Mucosa of descending colon (tissue), 3 donors: ENCODE data around the gene JPH2. TPM values are rescaled to one million over a fixed set of nuclear protein-coding genes. Genes with fewer than 3 reads are reported as not detected.

Experiments used
- ATAC-seq: fragments of 200-7000 bp; cut with Tn5 transposase; one replicate; pipeline ENCODE4 v1.9.1; 2020; ENCODE audit warnings: mild to moderate bottlenecking, moderate library complexity
- DNase-seq, 3 donors: peaks; one replicate each; pipeline ENCODE4 v3.0.0-alpha.2; 2020
- H3K36me3 ChIP-seq: fragments of 200-600 bp; one replicate; pipeline ENCODE4 v1.8.0; 2021; ENCODE audit warnings: low read depth, mild to moderate bottlenecking
- H3K4me1 ChIP-seq: fragments of 200-600 bp; one replicate; pipeline ENCODE4 v1.8.0; 2021; ENCODE audit warnings: low read depth, mild to moderate bottlenecking
- H3K4me3 ChIP-seq: fragments of 200-600 bp; one replicate; pipeline ENCODE4 v1.8.0; 2021; ENCODE audit warnings: mild to moderate bottlenecking
- H3K9me3 ChIP-seq: fragments of 200-600 bp; one replicate; pipeline ENCODE4 v1.8.0; 2021; ENCODE audit warnings: mild to moderate bottlenecking
- intact Hi-C, 2 donors: fragments of 100-400 bp; cut with DNase I in 1 of 2; cut with micrococcal nuclease in 1 of 2; formaldehyde crosslinking; loops; one replicate each; pipeline versions ENCODE4 v1.11.0 to v1.11.1; 2022; cut with DNase I, micrococcal nuclease
- total RNA-seq, 3 donors: library from RNA; stranded (reverse); fragmentation: NEBNext Ultra II Directional in 2 of 3; extraction: Animal tissue kit (Norgen Biotek cat#: 25700) in 2 of 3; gene quantifications; one replicate each; pipeline versions ENCODE4 v1.2.1 to v1.2.4, GENCODE V29; 2021 to 2023
- TF ChIP-seq, protein P1 (sequence below): fragments of 200-600 bp; IDR thresholded peaks from one replicate; pipeline ENCODE4 v1.8.0; 2022; ENCODE audit warnings: antibody characterized with exemption, mild to moderate bottlenecking
- donor health status: DM: no; HTN: no; CAD: no; lungs with moderate emphysema.
- donor health status: DM: no; HTN: no; CAD: no.
- donor health status: DM: no; HTN: yes; CAD: no.

The JPH2 gene
- total RNA-seq, 3 donors from 2014 or later = 2.3 to 87.3 (median 8.3) TPM

DNA sequence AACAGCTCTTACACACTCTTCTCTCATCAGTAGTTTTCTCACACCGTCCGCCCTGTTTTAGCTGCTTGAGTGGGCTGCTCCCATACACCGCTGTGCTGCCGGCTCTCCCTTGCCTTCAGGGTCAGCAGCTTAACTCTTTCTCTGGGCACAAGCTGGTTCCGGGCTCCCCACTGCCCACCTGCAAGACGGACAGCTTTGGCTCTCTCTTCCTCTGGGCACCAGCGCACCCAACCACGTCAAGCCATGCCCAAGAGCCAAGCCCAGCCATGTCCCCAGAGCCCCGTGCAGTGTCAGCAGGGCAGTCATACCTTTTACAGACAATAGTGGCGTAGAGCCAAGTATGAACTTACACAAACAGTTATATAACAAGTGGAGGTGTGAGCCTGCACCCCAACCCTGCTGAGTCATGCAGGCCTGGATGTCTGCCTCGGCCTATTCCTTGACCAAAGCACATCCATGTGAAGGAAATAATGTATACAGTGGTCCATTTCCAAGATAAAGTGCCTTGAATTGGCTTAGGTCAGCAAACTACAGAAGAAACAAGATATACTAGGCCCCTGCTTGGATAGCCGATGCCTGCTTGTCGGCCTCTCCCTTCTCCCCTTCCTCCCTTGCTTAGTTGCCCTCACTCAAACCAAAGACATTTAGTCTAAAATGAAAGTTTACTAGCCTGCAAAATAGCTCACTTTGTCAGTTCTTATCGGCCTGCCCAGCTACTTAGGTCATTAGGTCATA is 89.3 kb downstream of the JPH2 start:
- intact Hi-C loops = no loop called here
- Histone ChIP-seq H3K36me3 (no peaks in the 10 kb centered on the region), H3K9me3 (no peaks in the 10 kb centered on the region), H3K4me3 (no peak overlapping the region), H3K4me1 (no peaks in the 10 kb centered on the region)
- TF ChIP-seq, protein P1, sequence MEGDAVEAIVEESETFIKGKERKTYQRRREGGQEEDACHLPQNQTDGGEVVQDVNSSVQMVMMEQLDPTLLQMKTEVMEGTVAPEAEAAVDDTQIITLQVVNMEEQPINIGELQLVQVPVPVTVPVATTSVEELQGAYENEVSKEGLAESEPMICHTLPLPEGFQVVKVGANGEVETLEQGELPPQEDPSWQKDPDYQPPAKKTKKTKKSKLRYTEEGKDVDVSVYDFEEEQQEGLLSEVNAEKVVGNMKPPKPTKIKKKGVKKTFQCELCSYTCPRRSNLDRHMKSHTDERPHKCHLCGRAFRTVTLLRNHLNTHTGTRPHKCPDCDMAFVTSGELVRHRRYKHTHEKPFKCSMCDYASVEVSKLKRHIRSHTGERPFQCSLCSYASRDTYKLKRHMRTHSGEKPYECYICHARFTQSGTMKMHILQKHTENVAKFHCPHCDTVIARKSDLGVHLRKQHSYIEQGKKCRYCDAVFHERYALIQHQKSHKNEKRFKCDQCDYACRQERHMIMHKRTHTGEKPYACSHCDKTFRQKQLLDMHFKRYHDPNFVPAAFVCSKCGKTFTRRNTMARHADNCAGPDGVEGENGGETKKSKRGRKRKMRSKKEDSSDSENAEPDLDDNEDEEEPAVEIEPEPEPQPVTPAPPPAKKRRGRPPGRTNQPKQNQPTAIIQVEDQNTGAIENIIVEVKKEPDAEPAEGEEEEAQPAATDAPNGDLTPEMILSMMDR = no peak
- ATAC-seq (peak; percentile 18), DNase-seq (no peak)

DNA sequence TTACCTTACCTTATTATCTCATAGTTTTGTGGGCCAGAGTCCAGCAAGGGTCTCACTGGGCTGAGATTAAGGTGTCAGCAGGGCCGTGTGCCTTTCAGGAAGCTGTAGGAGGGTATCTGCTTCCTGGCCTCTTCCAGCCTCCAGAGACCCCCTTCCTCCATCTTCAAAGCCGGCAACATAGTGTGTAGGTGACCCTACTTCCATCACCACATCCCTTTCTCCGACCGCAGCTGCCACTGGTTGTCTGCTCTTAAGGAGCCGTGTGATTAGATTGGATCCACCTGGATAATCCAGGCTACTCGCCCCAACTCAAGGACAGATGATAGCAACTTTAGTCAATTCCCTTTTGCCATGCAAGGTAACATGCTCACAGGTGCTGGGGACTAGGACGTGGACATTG is 91.2 kb downstream of the JPH2 start:
- ATAC-seq = no peak
- Histone ChIP-seq H3K36me3 (no peaks in the 10 kb centered on the region), H3K9me3 (no peaks in the 10 kb centered on the region), H3K4me1 (no peaks in the 10 kb centered on the region), H3K4me3 (no peak overlapping the region)
- intact Hi-C loops = no loop called here
- TF ChIP-seq, protein P1 = no peak
- DNase-seq = no peak

DNA sequence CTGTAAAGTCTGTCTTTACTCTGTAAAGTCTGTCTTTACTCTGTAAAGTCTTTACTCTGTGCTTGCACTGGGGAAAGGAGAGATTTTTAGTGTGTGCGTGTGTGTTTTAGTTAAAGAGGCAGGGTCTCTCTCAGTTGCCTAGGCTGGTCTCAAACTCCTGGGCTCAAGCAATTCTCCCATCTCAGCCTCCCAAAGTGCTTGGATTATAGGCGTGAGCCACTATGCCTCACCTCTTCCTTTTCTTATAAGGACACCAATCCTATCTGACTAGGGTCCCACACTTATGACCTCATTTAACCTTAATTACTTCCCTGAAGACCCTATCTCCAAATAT is 93.8 kb downstream of the JPH2 start:
- intact Hi-C loops = no loop called here
- H3K9me3 ChIP-seq = no peaks in the 10 kb centered on the region
- DNase-seq = no peak
- no peaks in the 10 kb centered on the region for H3K36me3 ChIP-seq
- no peaks in the 10 kb centered on the region for H3K4me1 ChIP-seq
- H3K4me3 ChIP-seq = no peak overlapping the region
- TF ChIP-seq, protein P1 = no peak
- no peak for ATAC-seq

DNA sequence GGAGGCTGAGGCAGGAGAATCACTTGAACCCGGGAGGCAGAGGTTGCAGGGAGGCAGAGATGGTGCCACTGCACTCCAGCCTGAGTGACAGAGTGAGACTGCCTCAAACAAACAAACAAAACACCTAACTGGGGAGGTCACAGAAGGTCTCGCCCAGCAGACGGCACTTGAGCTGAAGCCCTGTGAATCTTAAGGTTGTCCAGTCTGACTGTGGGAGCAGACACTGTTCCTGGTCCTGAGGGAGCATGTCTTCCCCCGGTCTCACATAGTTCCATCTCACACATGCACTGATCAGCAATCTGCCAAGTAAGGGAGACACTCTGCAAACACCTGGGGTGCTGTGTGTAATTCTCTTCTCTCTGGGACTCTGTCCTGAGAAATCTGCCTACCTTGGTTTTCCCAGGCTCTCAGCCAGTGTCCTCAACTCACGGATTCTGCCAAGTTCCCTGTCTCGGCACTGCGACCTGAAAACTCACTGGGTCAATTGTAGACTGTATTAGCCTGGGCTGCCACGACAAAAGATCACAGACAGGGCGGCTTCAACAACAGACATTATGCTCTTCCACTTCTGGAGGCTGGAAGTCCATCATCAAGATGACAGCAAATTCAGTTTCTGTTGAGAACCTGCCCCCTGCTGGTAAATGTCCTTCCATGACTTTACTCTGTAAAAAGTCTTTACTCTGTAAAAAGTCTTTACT is 94.3 kb downstream of the JPH2 start:
- ATAC-seq (peak; percentile 57), DNase-seq (peak in 1 of 3 donors; percentile 66)
- Histone ChIP-seq H3K9me3 (no peaks in the 10 kb centered on the region), H3K4me3 (no peak overlapping the region), H3K4me1 (no peaks in the 10 kb centered on the region), H3K36me3 (no peaks in the 10 kb centered on the region)
- intact Hi-C loops = no loop called here
- TF ChIP-seq, protein P1 = no peak

DNA sequence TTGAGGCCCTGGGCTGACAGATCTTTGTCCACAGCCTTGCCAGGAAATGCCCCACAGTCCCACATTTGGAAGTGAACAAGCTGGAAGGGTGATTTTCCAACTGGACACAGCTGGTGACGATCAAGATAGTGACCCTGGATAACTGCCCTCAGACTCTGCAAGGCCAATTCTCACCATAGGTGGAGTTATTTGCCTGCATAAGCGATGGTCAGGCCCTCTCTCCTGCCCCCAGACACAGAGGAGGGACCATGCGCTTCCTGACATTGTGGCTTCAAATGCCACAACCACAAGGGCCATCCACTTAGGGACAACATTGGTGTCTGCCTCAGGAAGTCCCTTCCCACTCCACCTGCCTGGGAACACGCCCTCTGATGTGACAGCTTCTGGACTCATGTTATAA is 96.0 kb downstream of the JPH2 start:
- Histone ChIP-seq H3K36me3 (no peaks in the 10 kb centered on the region), H3K4me3 (no peak overlapping the region), H3K9me3 (no peaks in the 10 kb centered on the region), H3K4me1 (no peaks in the 10 kb centered on the region)
- intact Hi-C loops = no loop called here
- DNase-seq (no peak), ATAC-seq (no peak)
- TF ChIP-seq, protein P1 = no peak
